ENCODE measurements around the gene CCR8.
"Not testable (repeated sequence)": the region's sequence is repeated elsewhere in the genome, so short reads cannot be mapped to it uniquely, and the experiment has no call there.

The CCR8 gene

DNA sequence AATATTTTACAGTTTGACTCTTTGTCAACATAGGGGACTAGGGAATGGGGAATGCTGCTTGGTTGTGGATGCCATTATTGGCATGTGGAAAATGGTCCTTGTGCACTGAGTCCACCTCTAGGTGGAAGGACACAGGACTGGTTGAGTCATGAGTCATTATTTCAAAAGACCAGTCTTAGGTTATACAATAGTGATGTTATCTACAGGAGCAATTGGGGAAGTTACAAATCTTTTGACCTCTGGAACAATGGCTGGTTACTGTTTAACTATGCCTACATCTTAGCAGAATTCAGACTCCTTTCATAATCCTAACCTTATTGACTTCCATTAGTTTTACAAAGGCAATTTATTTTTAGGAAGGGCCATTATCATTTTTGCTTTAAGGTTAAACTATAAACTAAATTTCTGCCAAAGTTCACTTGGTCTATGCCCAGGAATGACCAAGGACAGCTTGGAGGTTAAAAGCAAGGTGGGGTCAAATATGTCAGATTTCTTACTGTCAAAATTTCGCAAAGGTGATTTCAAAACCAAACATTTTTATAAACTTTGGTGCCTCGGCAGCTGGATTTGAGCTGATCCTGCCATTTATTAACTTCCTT, 11.8 kb upstream of the CCR8 start:
- FAIRE-seq: no peak

DNA sequence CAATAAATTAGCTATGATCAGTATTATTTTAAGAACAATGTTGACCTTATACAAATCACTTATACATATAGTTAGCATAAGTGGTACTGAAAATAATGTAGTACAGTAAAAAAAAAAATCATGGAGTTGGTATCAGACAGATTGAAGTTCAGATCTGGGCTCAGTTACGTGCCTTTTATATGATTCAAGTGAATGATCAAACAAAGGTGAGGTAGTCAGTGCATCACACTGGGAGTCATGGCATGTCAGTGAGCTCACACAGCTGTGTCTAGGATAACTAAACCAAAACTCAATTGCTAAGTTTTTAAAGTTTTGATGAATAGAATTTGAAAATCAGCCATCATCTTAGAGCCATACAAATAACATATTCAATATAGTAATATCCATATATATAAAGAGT, 11.2 kb upstream of the CCR8 start:
- no peak for FAIRE-seq

DNA sequence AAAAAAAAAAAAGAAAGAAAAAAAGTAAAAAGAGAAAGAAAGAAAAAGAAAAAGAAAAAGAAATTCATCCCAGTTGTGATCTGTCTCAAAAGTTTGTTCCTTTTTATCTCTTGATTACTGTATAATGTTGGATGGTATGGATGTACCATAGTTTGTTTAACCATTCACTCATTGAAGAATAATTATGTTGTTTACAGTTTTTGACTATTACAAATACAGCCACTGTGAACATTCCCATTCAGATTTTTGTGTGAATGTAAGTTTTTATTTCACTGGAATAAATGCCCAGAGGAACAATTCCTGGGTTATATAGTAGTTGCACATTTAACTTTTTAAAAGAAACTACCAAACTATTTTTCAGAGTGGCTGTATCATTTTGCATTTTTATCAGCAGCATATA, 10.3 kb upstream of the CCR8 start:
- no peak for FAIRE-seq

DNA sequence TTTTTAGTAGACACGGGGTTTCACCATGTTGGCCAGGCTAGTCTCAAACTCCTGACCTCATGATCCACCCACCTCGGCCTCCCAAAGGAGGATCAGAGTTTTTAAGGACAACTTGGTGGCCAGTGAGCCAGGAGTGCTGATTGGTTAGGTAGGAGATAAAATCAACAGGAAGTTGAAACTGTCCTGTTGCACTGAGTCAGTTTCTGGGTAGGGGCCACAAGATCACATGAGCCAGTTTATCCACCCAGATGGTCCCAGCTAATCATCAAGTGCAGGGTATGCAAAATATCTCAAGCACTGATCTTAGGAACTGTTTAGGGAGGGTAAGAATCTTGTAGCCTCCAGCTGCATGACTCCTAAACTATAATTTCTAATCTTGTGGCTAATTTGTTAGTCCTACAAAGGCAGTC, 7.9 kb upstream of the CCR8 start:
- not testable (repeated sequence) for FAIRE-seq

DNA sequence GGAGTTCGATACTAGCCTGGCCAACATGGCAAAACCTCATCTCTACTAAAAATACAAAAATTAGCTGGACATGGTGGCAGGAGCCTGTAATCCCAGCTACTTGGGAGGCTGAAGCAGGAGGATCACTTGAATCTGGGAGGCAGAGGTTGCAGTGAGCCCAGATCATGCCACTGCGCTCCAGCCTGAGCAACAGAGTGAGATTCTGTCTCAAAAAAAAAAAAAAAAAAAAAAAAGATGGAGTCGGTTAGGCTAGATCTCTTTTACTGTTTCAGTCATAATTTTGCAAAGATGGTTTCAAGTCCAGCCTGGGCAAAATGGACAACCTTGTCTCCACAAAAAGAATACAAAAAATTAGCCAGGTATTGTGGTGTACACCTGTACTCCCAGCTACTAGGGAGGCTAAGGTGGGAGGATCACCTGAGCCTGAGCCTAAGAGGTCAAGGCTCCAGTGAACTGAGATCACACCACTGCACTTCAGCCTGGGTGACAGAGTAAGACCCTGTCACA, 7.2 kb upstream of the CCR8 start:
- FAIRE-seq: not testable (repeated sequence)

DNA sequence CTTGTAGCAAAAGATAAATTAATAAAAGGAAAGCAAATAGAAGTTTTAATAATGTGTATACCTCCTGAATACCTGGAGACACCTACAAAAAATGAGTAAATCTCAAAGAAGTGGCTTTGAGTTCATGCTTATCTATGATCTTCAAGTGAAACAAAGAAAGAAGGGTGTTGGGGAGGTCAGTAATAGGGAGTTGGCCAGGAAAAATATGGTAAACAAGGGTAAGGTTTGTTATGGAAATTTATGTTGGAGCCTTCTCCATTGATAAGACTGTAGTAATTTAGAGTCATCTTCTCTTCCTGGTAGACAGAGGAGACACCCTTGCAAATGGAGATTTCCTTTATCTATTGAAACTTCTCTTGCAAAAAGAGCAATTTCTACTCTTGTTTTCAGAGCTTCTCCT, 6.6 kb upstream of the CCR8 start:
- no peak for FAIRE-seq

DNA sequence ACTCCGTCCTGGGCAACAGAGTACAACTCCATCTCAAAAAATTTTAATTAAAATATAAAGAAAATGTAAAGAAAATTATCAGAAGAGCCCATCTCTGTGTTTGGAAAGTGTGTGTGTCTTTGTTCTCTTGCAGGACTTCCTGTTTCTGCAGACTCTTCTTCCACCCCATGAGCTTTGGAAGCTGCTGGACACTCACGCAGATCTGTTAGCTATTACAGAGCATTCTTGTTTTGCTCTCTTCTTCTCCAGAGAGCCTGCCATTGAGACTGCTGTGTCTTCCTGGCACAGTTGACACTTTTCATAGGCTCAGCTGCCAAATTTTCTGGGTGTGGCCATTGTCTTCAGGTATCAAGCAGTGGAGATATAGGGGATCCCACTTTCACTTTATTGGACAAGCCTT, 6.0 kb upstream of the CCR8 start:
- no peak for FAIRE-seq

DNA sequence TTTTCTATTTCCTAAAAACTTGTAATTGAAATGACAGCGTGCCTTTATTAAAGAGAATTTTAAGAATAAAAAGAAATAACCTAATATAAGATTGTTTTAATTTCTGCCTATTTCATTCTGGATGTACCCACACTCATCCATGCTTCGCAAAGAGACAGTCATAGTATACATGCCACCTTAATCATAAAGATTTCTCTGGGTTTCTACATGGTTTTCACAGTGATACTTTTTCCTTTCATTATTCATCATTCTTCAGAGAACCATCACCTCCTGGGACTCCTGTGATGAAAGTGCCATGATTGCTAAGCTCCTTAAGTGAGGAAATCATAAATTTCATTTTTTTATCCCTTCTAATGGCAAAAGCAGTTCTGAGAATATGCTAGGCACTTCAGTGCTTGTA, 4.3 kb upstream of the CCR8 start:
- no peak for FAIRE-seq

DNA sequence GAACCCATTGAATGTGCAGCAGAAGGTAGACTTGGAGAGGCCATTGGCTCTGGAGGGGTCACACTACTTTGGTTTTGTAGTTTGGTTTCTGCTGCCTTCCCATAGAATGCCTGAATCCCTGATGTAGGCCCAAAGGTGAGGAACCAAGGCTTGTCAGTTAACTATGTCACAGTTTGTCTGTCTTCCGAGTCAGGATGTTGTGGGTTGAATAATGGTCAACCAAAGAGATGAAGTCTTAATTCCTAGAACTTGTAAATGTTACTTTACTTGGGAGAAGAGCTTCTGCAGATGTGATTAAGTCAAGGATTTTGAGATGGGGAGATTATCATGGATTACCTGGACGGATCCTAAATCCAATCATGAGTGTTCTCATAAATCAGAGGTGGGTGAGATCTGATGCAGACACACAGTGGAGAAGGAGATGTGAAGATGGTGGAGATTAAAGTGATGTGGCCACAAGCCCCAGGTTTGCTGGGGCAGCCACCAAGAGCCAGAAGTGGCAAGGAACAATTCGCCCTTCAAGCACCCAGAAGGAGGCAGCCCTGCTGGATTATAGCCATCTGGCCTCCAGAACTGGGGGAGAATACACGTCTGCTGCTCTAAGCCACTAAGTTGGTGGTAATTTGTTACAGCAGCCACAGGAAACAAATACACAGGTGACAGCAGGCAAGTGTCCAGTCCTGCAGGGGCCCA, 2.3 kb upstream of the CCR8 start:
- FAIRE-seq: no peak

DNA sequence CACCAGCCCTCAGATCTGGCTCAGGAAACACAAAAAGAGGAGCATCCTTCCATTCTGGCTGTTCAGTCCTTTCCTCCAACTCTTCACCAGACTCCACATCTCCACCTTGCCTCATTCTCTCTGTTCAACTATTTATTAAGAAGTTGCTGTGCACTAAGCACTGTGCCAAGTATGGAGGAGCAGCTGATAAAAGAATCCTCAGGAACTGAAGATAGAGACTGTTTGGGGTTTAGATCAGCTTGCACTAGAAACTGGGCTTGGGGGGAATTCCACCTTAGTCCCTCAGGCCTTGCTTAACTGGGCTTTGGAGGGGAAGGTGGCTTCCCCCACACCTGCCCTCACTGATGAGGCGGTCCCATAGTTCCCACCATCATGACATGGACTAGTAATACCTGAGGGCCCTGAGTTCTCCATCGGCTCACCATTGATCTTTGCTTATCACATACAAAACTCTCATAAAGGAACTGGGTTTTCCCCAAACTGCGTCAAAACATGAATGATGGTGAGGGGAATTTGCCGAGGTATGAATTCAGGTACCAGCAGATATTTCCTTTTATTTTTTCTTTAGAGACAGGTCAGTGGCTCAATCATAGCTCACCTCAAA, 1.7 kb upstream of the CCR8 start:
- no peak for FAIRE-seq

DNA sequence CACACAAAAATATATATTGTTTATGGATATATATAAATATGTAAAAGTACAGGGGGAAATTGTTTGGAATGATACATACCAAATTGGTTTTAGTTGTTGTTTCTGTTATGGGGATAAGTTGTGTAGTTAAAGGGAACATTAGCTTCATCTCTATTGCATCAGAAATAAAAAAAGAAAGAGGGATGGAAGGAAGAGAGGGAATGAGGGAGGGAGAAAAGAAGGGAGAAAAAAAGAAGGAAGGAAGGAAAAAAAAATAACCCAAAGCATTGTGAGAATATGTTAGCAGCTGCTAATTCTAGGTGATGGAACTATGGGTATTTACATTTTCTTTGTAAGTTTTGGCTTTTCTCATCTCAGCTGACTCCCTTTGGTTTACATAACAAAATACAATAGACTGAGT, 1.3 kb downstream of the CCR8 start:
- FAIRE-seq: no peak

DNA sequence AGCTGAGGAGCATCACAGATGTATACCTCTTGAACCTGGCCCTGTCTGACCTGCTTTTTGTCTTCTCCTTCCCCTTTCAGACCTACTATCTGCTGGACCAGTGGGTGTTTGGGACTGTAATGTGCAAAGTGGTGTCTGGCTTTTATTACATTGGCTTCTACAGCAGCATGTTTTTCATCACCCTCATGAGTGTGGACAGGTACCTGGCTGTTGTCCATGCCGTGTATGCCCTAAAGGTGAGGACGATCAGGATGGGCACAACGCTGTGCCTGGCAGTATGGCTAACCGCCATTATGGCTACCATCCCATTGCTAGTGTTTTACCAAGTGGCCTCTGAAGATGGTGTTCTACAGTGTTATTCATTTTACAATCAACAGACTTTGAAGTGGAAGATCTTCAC, 3.0 kb downstream of the CCR8 start:
- FAIRE-seq: no peak

DNA sequence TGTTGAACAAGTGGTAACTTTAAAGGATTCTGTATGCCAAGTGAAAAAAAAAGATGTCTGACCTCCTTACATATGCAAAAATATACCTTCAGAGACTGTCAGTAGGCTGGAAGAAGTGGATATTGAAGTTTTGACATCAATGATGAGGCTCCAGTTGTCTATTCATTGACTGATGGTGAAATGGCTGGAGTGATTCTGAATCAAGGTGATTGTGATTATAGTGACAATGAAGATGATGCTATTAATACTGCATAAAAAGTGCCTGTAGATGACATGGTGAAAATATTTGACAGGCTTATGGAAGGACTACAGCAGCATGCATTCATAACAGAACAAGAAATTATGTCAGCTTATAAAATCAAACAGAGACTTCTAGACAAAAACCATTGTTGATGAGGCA, 4.1 kb downstream of the CCR8 start:
- FAIRE-seq: no peak

DNA sequence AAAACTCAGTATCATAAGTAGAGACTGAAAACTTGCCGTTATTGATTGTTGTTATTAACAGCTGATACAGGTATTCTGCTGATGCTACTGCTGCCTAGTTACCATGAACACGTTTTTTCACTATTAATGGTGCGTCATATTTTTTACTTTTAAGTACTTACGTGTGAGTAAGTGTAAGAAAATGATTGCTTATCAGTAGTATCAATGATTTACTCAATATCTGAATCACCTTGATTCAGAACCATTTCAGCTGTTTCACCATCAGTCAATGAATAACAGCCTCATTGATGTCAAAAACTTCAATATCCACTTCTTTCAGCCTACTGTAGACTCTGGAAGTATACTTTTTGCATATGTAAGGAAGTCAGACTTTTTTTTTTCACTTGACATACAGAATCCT, 4.7 kb downstream of the CCR8 start:
- no peak for FAIRE-seq

DNA sequence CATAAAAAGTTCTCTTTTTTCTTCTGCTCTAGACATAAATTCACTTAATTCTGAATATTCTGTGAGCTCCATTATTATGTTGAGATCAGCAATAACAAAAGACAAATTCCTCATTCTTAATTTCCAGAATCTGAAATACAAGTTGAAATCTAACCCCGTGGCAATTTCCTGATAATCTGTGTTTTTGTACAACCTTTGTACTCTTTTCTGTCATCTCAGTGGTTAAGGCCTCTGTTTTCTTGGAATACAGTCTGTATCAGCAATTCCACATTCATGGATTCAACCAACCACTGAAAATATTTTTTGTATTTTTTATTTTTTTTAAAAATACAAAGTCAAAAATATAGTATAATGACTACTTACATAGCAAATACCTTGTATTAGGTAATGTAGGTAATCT, 8.7 kb downstream of the CCR8 start:
- FAIRE-seq: no peak

DNA sequence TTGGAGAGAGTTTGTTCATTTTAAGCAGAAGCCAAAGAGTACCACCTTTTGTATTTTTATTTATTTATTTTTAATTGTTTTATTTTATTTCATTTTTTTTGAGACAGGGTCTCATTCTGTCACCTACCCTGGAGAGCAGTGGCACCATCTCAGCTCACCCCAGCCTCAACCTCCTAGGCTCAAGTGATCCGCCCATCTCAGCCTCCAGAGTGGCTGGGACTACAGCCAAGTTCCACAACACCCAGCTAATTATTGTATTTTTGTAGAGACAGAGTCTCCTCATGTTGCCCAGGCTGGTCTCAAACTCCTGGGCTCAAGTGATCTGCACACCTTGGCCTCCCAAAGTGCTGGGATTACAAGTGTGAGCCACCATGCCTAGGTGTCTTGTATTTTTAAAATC, 9.6 kb downstream of the CCR8 start:
- FAIRE-seq: no peak

DNA sequence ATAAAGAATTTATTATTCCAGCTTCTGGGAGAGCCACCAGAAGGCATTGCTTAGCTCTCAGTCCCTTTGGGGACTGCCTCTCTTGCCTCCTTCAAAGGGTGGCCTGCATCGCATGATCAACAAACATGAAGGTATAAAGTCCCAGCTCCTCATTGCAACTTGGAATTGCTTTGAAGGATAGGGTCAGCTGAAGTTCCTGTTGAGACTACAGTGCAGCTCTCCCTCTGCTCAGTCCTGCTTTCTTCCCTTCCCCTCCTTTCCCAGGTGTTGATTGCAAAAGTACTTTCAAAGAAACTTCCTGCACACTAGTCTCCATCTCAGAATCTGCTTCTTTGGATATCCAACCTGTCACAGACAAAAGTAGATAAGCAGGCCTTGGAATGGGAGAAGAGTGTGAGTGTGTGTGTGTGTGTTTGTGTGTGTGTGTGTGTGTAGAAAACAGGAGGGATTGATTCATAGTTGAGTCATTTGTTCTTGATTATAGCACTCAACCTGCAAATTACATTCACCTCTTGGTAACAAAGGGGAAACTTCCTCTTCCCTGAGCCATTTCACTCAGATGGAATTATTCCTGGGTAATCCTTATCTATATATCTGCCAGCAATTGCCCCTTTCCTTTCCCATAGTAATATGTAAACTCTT, 13.7 kb downstream of the CCR8 start:
- FAIRE-seq: no peak

DNA sequence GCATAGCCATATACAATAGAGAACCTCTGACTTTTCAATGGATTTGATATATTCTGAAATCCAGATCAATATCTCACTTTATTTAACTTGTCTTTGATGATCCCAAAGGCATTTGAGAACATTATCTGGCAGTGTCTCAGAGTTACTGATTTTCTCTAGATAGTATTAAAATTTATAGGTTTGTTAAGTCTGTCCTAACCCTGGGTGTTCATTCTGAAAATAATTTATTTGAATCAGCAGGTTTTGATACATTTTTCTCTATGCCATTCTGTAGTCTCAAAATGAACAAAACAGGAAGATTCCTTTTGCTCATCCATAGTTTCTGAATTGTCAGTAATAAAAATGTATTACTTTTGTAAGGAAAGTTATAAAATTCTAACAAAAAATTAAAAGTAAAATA, 14.3 kb downstream of the CCR8 start:
- no peak for FAIRE-seq

DNA sequence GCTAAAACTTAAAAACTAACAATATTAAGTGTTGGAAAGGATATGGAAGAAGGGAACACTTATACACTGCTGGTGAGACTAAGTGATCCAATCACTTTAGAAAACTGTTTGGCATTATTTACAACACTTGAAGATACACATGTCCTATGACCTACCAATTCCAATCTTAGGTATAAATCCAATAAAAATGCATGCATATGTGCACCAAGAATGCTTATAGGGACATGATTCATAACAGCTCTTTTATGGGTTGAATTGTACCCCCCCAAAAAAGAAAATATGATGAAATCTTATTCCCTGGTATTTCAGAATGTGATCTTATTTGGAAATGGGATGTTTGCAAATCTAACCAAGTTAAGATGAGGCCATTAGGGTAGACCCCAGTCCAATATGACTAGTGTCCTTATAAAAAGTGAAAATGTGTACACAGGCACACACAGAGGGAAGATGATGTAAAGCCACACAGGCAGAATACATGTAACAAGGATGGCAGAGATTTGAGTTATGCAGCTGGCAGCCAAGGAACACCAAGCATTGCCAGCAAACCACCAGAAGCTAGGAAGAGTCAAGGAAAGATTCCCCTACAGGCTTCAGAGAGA, 15.3 kb downstream of the CCR8 start:
- FAIRE-seq: no peak

DNA sequence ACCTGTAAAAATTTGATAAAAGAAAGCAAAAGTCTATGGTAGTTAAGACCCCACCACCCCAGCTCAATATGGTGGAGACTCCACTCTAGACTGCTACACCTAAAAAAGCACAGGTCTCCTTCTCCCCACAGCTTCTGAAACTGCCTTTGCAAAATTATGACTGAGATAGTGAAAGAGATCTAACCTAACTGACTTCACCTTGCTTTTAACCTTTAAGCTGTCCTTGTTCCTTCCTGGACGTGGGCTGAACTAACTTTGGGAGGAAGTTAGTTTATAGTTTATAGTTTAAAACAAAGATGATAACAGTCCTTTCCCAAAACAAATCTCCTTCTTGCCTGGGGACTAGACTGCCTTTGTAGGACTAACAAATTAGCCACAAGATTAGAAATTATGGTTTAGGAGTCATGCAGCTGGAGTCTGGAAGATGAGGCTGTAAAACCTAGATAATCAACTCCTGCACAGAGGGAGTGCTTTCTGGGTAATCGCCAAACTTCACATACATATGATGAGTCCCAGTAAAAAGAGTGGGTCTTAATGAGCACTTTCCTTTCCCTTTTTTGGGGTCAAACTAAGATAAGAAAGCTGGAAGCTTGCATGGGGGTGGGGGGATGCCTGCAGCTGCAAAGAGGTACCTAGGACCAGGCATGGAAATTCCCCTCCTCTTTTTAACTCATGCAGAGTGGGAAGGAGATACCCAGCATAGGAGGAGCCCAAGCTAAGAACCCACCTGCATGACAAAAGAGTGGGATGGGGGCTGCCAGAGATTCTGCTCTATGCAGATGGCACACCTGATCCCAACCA, 17.5 kb downstream of the CCR8 start:
- FAIRE-seq: no peak

DNA sequence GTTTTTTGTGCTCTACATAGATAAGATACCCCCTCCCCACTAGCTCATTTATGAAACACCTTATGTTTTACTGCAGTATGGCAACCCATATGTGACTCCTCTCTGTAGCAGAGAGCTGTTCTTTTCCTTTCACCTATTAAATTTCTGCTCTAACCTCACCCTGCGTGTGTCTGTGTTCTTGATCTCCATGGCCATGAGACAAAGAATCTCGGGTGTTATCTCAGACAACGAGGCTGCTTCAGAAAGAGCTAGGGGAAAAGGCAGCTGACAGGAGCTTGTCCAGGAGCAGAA, 18.0 kb downstream of the CCR8 start:
- FAIRE-seq: no peak

DNA sequence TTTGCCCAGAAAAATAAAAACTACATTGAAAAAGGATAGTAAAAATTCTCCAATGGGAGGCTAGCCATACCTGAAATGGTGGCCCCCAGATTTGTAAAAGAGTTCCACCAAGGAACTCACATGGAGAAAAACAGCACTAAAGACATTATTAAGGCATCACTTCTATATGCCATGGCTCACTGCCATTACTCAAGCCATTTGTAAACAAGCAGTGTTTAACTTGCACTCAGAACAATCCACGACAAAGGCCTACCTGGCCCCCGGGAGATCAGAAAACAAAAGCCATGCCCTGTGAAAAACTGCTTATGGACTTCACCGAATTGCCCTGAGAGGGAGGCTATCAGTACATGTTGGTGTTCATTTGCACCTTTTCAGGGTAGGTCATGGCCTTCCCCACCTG, 19.6 kb downstream of the CCR8 start:
- FAIRE-seq: no peak

DNA sequence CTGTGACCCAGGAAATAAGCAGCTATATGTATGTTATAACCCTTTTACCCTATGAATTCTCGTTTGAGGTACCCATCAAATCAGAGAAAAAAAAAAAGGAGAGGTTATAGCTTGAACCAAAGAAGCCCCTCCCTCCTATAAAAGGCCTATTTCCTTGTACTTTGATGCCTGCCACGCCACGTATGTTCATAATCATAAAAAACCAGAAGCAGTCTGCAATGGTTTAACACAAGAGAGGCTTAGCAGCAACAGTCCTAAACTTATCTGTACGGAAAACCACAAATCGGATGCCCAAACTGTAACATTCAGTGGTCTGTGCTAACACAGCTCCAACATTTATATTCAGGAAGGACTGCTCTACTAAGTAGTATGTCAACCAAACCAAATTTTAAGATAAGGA, 21.2 kb downstream of the CCR8 start:
- no peak for FAIRE-seq
